HG03571 (cell line): Measurements from ENCODE around the gene SHISA5.
"Not testable (repeated sequence)": the region's sequence is repeated elsewhere in the genome, so short reads cannot be mapped to it uniquely, and the experiment has no call there.

ENCODE experiments used
- ATAC-seq: cut with Tn5 transposase; IDR thresholded peaks from one replicate; pipeline ENCODE4 v1.9.1; 2021; ENCODE audit not compliant: unreplicated experiment

Gene SHISA5

GRCh38 chr3:48521635-48522034 is 17.7 kb upstream of the SHISA5 start:
- no peak for ATAC-seq

GRCh38 chr3:48519277-48519643 is 15.3 kb upstream of the SHISA5 start:
- ATAC-seq: no peak

- no peak for ATAC-seq
Observed at GRCh38 chr3:48518638-48519276, 14.8 kb upstream of the SHISA5 start.

GRCh38 chr3:48518069-48518468 is 14.1 kb upstream of the SHISA5 start:
- ATAC-seq: no peak

- ATAC-seq: no peak
Observed at GRCh38 chr3:48516571-48516970, 12.6 kb upstream of the SHISA5 start.

GRCh38 chr3:48514431-48515227 is 10.7 kb upstream of the SHISA5 start:
- ATAC-seq: no peak

GRCh38 chr3:48511551-48511950 is 7.6 kb upstream of the SHISA5 start:
- no peak for ATAC-seq

GRCh38 chr3:48507256-48508061 is 3.5 kb upstream of the SHISA5 start:
- no peak for ATAC-seq

- ATAC-seq: no peak
Observed at GRCh38 chr3:48505968-48506504, 2.1 kb upstream of the SHISA5 start.

- ATAC-seq: no peak
Observed at GRCh38 chr3:48505146-48505545, 1.2 kb upstream of the SHISA5 start.

- no peak for ATAC-seq
Observed at GRCh38 chr3:48503401-48504050, 448 bp downstream of the SHISA5 start.

GRCh38 chr3:48502728-48503168 is 1.2 kb downstream of the SHISA5 start:
- no peak for ATAC-seq

GRCh38 chr3:48502121-48502520 is 1.9 kb downstream of the SHISA5 start:
- ATAC-seq: no peak

- no peak for ATAC-seq
Observed at GRCh38 chr3:48501196-48501595, 2.8 kb downstream of the SHISA5 start.

- ATAC-seq: no peak
Observed at GRCh38 chr3:48500656-48501055, 3.3 kb downstream of the SHISA5 start.

- ATAC-seq: no peak
Observed at GRCh38 chr3:48493203-48493501, 10.8 kb downstream of the SHISA5 start.

- ATAC-seq: no peak
Observed at GRCh38 chr3:48492461-48493202, 11.3 kb downstream of the SHISA5 start.

- ATAC-seq: no peak
Observed at GRCh38 chr3:48486952-48487351, 17.0 kb downstream of the SHISA5 start.

GRCh38 chr3:48482822-48483221 is 21.2 kb downstream of the SHISA5 start:
- ATAC-seq: not testable (repeated sequence)

- ATAC-seq: not testable (repeated sequence)
Observed at GRCh38 chr3:48480891-48481290, 23.1 kb downstream of the SHISA5 start.
